DOHH2 (cell line): Measurements from ENCODE around the gene ARID5A.

Experiments used
- H3F3A ChIP-seq: fragments of 200-600 bp; sonication (generic), shearing (Covaris generic); 2 replicates; pipeline ENCODE4 v1.6.0; 2016; ENCODE audit warnings: antibody characterized with exemption, mild to moderate bottlenecking; ENCODE audit not compliant: control insufficient read depth, insufficient read depth
- H3K27ac ChIP-seq: fragments of 200-600 bp; sonication (generic); 2 replicates; pipeline ENCODE4 v1.5.1; 2014; ENCODE audit warnings: low read depth, mild to moderate bottlenecking, low read length, moderate library complexity
- H3K27me3 ChIP-seq: fragments of 200-600 bp; sonication (generic); 2 replicates; pipeline ENCODE4 v1.6.1; 2014; ENCODE audit warnings: mild to moderate bottlenecking, low read length, mixed read lengths; ENCODE audit not compliant: control insufficient read depth
- H3K36me3 ChIP-seq: fragments of 200-600 bp; sonication (generic); 2 replicates; pipeline ENCODE4 v1.6.1; 2014; ENCODE audit warnings: mild to moderate bottlenecking, low read length, moderate library complexity, mixed read lengths; ENCODE audit not compliant: control insufficient read depth
- H3K4me1 ChIP-seq: fragments of 200-600 bp; sonication (generic); 2 replicates; pipeline ENCODE4 v1.6.1; 2014; ENCODE audit warnings: mild to moderate bottlenecking, low read length, mixed read lengths; ENCODE audit not compliant: control insufficient read depth
- H3K4me2 ChIP-seq: fragments of 200-600 bp; sonication (generic); 2 replicates; pipeline ENCODE4 v1.6.0; 2014; ENCODE audit warnings: mild to moderate bottlenecking, low read length, moderate library complexity
- H3K4me3 ChIP-seq: fragments of 200-600 bp; sonication (generic); 2 replicates; pipeline ENCODE4 v1.5.1; 2014; ENCODE audit warnings: mild to moderate bottlenecking, low read length, mixed read lengths
- H3K79me2 ChIP-seq: fragments of 200-600 bp; sonication (generic); 2 replicates; pipeline ENCODE4 v1.6.1; 2014; ENCODE audit warnings: mild to moderate bottlenecking, low read length, mixed read lengths; ENCODE audit not compliant: control insufficient read depth
- H3K9me2 ChIP-seq: fragments of 200-600 bp; sonication (generic); replicated peaks from 2 replicates; pipeline ENCODE4 v1.6.1; 2014; ENCODE audit warnings: mild to moderate bottlenecking, low read length, mixed read lengths; ENCODE audit not compliant: control insufficient read depth
- H3K9me3 ChIP-seq: fragments of 200-600 bp; sonication (generic); 2 replicates; pipeline ENCODE4 v1.6.1; 2014; ENCODE audit warnings: antibody characterized with exemption, low read length, mixed read lengths; ENCODE audit not compliant: control insufficient read depth, insufficient read depth
- H4K20me1 ChIP-seq: fragments of 200-600 bp; sonication (generic); 2 replicates; pipeline ENCODE4 v1.6.0; 2014; ENCODE audit warnings: low read depth, mild to moderate bottlenecking, antibody characterized with exemption, low read length, moderate library complexity; ENCODE audit not compliant: control insufficient read depth, insufficient read depth
- CTCF ChIP-seq: fragments of 200-600 bp; sonication (generic); IDR thresholded peaks from one replicate; pipeline ENCODE4 v1.5.1; 2014; ENCODE audit warnings: antibody characterized with exemption, mild to moderate bottlenecking, low read depth, low read length; ENCODE audit not compliant: poor library complexity, severe bottlenecking
- EZH2phosphoT487 ChIP-seq: fragments of 200-600 bp; sonication (generic); IDR thresholded peaks from 2 replicates; pipeline ENCODE4 v1.6.1; 2017; ENCODE audit warnings: borderline replicate concordance, mild to moderate bottlenecking, antibody characterized with exemption, low read length, moderate library complexity, mixed read lengths

ARID5A gene

GRCh38 chr2:96528700-96529375 is 7.7 kb upstream of the ARID5A start:
- peaks cover 98% of the 10 kb centered on the region for H3K27me3 ChIP-seq
- H3K4me1 ChIP-seq: peaks cover 5% of the 10 kb centered on the region; the same call in 1 of the 2 replicates
- H3K4me3 ChIP-seq: no peak overlapping the region
- no peaks in the 10 kb centered on the region for H3K79me2 ChIP-seq
- H4K20me1 ChIP-seq: no peaks in the 10 kb centered on the region
- H3K4me2 ChIP-seq: no peak overlapping the region
- TF ChIP-seq CTCF: no peak
- TF ChIP-seq EZH2phosphoT487: no peak
- H3K27ac ChIP-seq: no peak overlapping the region
- no peaks in the 10 kb centered on the region for H3K36me3 ChIP-seq
- no peaks in the 10 kb centered on the region for H3K9me3 ChIP-seq
- H3F3A ChIP-seq: no peaks in the 10 kb centered on the region
- H3K9me2 ChIP-seq: no peaks in the 10 kb centered on the region

GRCh38 chr2:96529376-96530143 is 7.0 kb upstream of the ARID5A start:
- Histone ChIP-seq H3K9me2 (no peaks in the 10 kb centered on the region), H3K79me2 (no peaks in the 10 kb centered on the region), H3K27ac (no peak overlapping the region), H3K4me3 (no peak overlapping the region), H3F3A (no peaks in the 10 kb centered on the region), H3K4me1 (peaks cover 5% of the 10 kb centered on the region; the same call in 1 of the 2 replicates), H3K4me2 (no peak overlapping the region), H3K36me3 (no peaks in the 10 kb centered on the region), H4K20me1 (no peaks in the 10 kb centered on the region), H3K9me3 (no peaks in the 10 kb centered on the region), H3K27me3 (peaks cover 98% of the 10 kb centered on the region)
- TF ChIP-seq CTCF: no peak
- TF ChIP-seq EZH2phosphoT487: no peak

GRCh38 chr2:96530144-96530430 is 6.5 kb upstream of the ARID5A start:
- Histone ChIP-seq H3K4me1 (peaks cover 5% of the 10 kb centered on the region; the same call in 1 of the 2 replicates), H3K9me3 (no peaks in the 10 kb centered on the region), H3K4me2 (no peak overlapping the region), H3K4me3 (no peak overlapping the region), H3K79me2 (no peaks in the 10 kb centered on the region), H3K27ac (no peak overlapping the region), H3K27me3 (peaks cover 97% of the 10 kb centered on the region), H4K20me1 (no peaks in the 10 kb centered on the region), H3K9me2 (no peaks in the 10 kb centered on the region), H3F3A (no peaks in the 10 kb centered on the region), H3K36me3 (no peaks in the 10 kb centered on the region)
- TF ChIP-seq CTCF: no peak
- TF ChIP-seq EZH2phosphoT487: no peak
